Liver (tissue), 3 donors: Measurements from ENCODE around the gene CPSF4L.

ENCODE experiments used
- HNF4A ChIP-seq, 2 donors: conservative IDR thresholded peaks; 2 replicates each; pipeline ENCODE4 v1.6.1; 2016; ENCODE audit warnings: antibody characterized with exemption in 2 of 2, mild to moderate bottlenecking in 2 of 2
- JUND ChIP-seq, 2 donors: IDR thresholded peaks; 2 replicates each; pipeline ENCODE4 v1.6.1; 2016; ENCODE audit warnings: antibody characterized with exemption in 2 of 2
- MAX ChIP-seq: IDR thresholded peaks from 2 replicates; pipeline ENCODE4 v1.6.1; 2016; ENCODE audit warnings: antibody characterized with exemption
- RAD21 ChIP-seq, 2 donors: IDR thresholded peaks; 2 replicates each; pipeline ENCODE4 v1.6.1; 2016; ENCODE audit warnings: antibody characterized with exemption in 2 of 2, mild to moderate bottlenecking in 2 of 2
- REST ChIP-seq: IDR thresholded peaks from 2 replicates; pipeline ENCODE4 v1.6.1; 2016; ENCODE audit warnings: antibody characterized with exemption, mild to moderate bottlenecking
- TAF1 ChIP-seq: conservative IDR thresholded peaks from 2 replicates; pipeline ENCODE4 v1.6.1; 2016; ENCODE audit warnings: antibody characterized with exemption, mild to moderate bottlenecking
- ZBTB33 ChIP-seq: IDR thresholded peaks from 2 replicates; pipeline ENCODE4 v1.6.1; 2016; ENCODE audit warnings: antibody characterized with exemption
- TF ChIP-seq, protein P1 (sequence below): fragments of 150-350 bp; IDR thresholded peaks from 2 replicates; pipeline ENCODE4 v1.5.1; 2017; ENCODE audit warnings: improper control_type of control experiment, low read depth, low read length; ENCODE audit not compliant: missing input control
- donor health status: healthy.
- donor health status: healthy.

DNA sequence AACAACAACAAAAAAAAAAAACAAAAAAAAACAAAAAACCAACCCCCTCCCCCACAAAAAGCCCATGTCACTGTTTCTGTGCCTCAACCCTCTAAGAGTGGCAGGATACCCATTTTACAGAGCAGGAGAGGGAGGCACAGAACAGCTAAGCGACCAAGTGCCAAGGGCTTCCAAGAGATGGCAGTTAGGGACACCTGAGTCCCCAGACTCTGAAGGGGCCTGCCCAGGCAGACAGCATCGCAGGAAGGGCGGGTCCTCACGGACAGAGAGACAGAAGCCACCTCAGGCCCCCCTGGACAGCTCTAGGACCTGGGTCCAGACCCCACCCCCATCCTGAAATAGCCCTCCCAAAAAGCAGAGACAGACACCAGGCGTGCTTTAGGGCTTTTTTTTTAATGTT, 21.6 kb upstream of the CPSF4L start:
- TF ChIP-seq, protein P1, sequence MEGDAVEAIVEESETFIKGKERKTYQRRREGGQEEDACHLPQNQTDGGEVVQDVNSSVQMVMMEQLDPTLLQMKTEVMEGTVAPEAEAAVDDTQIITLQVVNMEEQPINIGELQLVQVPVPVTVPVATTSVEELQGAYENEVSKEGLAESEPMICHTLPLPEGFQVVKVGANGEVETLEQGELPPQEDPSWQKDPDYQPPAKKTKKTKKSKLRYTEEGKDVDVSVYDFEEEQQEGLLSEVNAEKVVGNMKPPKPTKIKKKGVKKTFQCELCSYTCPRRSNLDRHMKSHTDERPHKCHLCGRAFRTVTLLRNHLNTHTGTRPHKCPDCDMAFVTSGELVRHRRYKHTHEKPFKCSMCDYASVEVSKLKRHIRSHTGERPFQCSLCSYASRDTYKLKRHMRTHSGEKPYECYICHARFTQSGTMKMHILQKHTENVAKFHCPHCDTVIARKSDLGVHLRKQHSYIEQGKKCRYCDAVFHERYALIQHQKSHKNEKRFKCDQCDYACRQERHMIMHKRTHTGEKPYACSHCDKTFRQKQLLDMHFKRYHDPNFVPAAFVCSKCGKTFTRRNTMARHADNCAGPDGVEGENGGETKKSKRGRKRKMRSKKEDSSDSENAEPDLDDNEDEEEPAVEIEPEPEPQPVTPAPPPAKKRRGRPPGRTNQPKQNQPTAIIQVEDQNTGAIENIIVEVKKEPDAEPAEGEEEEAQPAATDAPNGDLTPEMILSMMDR, result no peak
- TF ChIP-seq JUND (IDR thresholded peaks at IDR 0.05), result no peak
- TF ChIP-seq TAF1, result no peak
- no peak for TF ChIP-seq REST
- no peak for TF ChIP-seq HNF4A (conservative IDR thresholded peaks at IDR 0.05)
- TF ChIP-seq RAD21 (IDR thresholded peaks at IDR 0.05), result no peak
- TF ChIP-seq ZBTB33, result no peak
- no peak for TF ChIP-seq MAX
